MV-4-11 (cell line): ENCODE measurements around the gene AUTS2.

Source experiments
- DNase-seq: peaks from one replicate; lab custom pipeline; 2025; lab: John Stamatoyannopoulos, UW

Gene AUTS2

DNA sequence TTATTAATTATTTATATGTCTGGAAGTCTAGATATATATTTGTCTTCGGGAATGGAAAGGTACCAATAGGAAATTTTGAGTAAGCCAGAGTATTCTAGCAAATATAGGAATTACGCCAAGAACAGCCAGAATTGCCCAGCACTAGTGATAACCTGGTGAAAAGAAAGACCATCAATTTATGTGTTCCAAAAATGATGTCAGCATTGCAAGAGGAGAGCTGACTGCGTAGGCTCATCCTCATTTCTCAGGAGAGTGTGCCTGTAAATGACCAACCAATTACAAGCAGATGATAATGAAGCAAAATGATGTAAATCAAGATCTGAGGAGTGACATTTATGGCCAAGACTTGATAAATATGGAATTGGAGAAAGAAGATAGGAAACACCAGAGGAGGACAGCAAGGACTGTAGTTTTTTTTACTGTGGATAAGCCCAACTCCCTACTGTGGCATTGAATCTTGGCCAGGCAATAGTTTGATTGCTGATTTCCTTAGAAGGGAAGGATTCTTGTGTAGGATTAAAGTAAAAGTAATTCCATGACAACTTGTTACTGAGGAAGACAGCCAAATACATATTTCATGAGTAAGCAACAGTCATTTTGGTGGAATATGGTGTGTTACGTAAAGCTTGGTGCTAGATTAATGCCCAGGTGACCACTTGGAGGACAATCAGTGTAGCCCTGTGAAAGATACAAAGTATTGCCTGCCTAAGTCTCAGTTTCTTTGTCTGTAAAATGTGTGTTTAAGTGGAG, 590.8 kb downstream of the AUTS2 start:
- DNase-seq, result no peak

DNA sequence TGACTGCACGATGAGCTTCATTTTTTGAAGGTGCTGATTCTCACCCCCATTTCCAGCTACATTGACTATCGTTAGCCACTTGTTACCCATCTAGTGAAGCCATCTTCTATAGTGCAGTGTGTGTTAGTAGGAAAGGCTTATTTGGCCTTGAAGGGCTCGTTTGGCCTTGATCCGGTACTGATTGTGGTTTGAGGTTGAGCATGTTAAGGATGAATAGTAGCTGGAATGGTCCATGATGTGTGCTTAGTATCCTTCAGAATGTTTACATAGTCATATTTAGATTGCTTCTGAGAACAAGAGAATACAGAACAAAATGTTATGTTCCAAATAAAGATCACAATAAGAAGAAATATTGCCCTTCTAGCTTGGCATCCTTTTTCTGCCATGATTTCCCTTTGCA, 591.5 kb downstream of the AUTS2 start:
- no peak for DNase-seq

DNA sequence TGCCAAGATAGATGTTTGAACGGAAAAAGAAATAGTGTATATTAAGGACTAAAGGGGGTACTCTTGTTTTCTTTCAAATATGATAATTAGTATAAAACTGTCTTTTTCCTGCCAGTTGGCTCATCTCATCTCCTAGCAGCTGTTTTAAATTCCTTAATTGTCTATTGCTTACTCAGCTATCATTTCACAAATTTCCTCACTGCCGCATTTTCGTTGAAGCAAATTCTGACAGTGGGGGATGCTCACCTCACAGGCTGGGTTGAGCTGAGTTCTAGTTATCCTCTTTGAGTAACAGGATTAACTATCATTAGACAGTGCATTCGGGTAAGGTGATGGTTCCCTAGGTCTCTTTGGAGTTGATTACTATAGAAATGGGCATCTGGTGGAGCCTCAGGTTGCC, 592.0 kb downstream of the AUTS2 start:
- DNase-seq, result no peak

DNA sequence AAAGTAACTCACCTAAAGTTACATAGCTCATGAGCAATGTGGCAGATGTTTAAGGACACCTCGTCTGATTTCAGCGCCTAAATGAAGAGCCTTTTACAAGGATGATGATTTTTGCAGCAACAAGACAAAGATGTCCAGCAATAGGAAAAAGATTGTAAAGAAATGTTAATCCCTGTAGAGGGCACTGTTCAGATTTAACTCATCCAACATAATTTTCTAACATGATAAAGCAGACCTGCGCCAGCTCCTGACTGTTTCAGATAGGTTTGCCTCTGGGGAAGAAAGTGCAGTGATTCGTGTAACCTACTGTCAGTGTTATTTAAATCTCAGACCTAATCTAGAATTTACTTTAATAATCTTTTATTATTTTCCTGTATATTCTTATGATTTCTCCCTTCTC, 595.2 kb downstream of the AUTS2 start:
- DNase-seq, result no peak

DNA sequence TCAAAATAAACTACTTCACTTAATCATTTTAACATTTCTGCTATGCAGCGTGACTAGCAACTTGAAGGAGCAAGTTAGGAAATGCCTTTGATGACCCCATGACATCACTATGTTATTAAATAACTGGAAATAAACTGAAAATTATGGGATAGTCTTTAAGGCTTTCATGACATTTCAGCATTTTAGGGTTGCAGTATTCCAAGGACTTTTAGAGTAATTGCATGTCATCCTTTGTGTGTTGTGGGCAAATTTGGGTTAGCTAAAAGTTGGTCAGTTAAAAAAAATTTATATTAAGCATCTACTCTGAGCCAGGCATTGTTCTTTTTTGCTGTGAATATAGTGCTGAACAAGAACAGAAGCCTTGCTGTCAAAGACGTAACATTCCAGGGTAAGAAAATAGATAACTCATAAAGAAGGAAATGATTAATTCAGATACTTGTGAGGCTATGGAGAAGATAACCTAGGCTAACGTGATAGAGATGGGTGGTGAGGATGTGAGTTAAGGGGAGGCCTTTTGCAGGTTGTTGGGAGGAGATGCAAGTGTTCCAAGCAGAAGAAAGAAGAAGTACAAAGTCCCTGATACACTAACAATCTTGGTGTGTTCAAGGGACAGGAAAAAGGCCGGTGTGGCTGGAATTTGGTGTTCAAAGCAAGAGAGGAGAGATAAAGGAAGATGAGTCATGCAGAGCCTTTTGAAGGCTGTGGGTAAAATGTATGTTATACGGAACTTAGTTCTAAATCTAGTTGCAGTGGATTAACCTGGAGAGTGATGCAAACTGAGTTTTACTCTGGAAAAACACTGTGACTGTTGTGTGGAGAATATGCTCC, 610.2 kb downstream of the AUTS2 start:
- peak; percentile 6 for DNase-seq

DNA sequence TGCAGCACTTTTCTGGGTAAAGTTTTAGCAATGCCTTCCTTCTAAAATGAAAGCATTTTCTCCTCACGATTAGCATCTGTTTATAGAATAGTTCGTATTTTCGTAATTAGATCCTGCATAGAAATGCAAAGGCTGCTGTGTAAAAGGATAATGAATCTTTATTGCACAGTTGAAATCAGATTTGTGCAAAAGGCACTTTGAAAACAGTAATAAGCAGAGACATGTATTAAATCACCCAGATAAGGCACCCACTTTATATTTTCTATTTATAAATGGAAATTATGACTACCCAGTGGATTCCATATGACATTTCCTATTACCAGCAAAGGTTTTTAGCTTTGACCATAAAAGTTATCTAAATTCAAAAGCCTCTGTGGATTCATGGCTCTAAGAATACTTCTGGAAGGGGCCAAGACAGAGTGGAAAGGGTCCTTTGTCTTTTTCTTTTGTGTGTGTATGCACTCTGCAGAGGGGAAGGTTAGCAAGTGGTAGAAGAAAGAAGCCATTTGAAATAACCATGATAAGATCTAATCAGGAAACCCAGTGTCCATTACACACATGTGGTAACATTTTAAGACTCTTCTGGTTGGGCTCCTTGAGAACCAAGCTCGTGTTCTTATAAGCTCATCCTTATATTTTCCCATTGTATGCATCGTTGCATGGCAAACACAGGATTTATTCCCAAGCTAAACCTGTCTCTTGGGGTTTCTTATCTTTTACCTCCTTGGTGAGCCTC, 612.1 kb downstream of the AUTS2 start:
- no peak for DNase-seq

DNA sequence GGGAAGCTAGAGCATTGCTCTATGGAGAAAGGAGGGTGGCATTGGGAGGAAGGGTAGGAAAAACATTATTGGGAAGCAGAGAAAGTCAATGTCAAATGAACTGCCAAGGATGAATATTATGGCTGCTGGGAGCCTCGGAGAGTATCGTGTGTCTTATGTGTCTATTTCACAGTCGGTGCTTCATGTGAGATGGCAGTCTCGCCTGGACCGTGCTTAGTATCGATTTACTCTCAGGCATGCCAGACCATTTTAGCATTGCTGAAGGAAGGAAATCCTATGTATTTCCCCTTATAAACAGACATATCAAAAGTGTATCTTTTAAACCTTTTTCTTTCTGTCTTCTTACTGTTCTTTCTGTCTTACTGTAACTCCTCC, 612.6 kb downstream of the AUTS2 start:
- no peak for DNase-seq

DNA sequence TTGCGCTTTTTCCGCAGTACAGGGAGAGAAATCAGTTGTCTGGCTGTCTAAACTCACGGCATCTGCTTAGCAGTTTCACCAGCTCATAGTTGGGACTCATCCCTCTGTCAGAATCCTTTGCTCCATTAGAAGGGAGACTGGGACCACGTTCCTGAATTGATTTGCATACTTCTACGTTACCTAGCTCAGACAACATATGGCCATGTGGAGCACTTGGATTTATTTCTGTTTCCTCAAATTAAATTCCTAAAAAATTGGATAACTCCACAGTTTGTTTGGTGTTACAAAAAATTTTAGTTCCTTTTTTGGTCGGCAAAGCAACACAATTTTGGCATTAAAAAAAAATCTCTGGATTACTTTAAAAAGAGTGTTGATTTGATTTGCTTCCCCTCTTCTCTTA, 614.0 kb downstream of the AUTS2 start:
- no peak for DNase-seq

DNA sequence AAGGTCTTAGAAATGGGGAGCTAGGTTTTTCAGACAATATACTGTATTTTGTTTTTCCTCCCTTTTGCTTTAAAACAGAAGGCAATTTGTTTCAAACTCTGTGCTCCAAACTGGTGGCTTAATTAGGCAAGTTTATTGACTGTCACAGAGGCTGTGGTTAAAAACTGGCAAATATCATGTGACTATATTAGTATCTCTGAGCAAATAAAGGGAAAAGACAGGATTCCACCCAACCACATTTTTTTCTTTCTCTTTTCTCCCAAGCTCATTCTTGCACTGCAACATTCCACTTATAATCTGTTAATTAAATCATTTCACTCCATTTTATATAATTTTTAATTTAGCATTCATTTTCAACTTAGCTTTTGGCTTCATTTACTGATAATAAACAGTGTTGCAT, 615.8 kb downstream of the AUTS2 start:
- DNase-seq, result no peak

DNA sequence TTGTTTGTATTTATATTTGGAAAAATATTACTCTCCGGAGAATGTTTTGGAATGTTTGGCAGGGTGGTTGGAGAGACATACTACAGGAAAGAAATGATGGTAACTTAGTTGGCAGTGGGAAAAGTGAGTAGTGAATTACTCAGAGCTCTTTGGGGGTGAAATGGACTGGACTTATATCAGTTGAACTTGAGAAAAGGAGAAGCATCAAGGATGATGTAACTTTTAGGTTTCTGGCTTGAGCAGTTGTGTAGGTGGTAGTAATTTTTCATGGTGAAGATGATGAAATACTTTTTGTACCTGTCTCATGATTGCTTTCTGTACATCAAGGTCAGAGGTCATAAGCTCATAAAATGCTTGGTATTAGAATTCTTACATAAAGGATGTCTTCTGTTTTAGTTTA, 617.2 kb downstream of the AUTS2 start:
- no peak for DNase-seq

DNA sequence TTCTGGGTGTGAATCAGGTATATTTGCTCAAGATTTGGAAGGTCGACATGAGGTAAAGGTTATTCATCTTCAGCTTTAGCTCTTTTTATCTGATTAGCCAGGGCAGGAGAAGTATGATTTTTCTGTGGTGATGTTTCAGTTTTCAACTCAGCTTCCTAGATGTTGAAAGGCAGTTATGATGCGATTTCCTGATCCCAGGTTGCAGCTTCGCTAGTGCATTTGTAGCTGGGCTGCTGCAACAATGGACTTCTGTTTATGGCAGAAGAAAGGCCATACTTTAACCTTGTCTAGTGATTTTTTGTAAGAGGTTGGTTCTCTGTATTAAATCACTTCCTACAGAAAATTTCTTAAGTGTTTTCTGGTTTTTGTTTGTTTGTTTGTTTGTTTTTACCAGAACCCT, 619.3 kb downstream of the AUTS2 start:
- no peak for DNase-seq

DNA sequence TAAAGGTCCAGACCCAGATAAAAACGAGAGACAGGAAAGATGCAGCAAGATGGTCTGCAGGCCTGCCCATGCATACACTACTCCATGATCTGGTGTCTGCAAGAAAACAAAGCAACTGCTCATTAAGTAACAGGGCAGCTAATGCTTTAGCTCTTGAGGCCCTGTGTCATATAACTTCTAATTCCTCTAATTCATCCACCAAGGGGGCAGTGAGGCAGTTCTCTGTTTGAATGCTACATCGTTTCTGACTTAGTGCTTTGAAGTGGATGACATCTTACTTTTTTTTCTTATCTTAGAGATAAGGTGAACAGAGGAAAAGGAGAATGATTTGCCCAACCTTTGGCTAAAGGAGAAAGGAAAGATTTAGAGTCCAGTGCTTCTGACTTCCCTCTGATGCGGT, 619.7 kb downstream of the AUTS2 start:
- DNase-seq, result no peak

DNA sequence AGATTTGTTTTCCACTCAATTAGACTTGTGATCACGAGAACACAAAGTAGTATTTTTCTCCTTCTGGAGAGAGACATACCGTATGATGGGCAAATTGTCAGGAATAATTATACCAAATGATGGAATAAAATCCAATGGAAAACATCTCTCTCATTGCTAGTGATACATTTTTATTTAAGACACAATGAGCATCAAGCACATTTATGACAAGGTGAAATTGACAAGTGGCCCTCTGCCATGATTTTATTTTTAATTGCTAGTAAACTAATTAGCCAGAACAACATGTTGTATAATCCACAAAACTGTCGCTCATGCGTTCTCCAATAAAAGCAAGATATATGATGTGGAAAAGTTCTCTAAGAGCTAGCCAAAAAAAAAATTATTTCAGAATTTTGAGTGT, 620.8 kb downstream of the AUTS2 start:
- DNase-seq, result no peak

DNA sequence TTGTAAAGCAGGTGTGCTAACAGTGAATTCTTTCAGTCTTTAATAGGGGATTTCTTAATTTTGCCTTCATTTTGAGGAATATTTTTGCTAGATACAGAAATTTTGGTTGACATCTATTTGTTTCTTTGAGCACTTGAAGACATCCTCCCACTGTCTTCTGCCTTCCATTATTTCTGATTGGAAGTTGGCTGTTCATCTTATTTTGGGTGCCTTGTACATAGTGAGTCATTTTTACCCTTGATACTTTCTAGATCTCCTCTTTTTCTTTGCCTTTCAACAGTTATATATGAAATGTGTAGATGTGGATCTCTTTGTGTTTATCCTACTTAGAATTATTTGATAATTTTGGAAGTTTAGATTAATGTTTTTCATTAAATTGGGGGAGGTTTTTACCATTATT, 631.0 kb downstream of the AUTS2 start:
- DNase-seq, result no peak

DNA sequence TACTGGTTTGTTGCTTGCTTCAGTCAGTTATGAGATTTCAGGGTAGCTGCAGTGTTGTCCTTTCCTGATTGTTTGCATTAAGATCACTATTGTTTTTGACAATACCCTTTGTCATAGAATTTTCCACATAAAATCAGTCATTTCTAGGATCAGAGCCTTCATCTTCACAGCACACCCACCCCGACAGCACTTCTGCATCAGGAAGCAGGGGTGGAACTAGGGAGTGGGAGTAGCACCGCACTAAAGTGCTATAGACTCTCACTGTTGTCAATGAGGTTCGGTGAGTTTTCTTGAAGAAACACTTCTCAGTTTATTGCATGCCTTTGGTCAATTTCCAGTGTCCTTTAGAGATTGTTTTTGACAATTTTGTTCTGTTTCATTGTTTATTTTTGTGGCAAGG, 632.5 kb downstream of the AUTS2 start:
- no peak for DNase-seq

DNA sequence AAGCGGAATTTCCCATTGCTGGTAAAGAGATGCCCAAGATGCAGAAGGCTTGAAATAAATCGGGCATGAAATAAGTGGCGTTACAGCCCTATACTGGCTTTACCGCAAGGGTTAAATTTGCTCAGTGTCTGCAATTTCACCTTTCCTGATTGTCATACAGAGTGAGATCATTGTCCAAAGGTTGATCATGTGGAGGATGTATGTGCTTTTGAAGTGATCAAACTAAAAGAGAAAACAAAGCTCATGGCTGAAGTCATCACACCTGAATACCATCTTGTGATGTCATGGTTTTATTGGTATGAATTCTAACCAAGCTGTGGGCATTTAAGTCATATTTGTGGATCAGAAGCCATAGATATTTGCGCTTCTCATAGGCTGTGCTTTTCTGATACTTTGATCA, 635.5 kb downstream of the AUTS2 start:
- DNase-seq, result no peak

DNA sequence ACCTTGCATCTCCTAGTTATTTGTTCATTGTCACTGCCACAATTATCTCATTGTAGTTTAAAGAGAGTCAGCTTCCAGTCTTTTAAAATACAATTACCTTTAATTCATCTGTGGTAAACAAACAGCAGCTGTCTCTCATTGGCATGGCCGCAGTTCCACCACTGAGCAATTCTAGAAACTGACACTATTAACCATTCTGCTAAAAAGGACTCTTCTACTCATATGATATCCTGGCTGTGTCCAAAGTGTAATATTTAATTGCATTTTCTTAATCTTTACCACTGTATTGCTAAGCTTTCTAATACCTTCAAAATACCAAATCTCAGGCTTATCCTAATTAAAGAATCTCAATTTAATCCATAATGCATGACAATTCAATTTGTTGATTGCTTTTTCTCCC, 639.0 kb downstream of the AUTS2 start:
- DNase-seq, result no peak

DNA sequence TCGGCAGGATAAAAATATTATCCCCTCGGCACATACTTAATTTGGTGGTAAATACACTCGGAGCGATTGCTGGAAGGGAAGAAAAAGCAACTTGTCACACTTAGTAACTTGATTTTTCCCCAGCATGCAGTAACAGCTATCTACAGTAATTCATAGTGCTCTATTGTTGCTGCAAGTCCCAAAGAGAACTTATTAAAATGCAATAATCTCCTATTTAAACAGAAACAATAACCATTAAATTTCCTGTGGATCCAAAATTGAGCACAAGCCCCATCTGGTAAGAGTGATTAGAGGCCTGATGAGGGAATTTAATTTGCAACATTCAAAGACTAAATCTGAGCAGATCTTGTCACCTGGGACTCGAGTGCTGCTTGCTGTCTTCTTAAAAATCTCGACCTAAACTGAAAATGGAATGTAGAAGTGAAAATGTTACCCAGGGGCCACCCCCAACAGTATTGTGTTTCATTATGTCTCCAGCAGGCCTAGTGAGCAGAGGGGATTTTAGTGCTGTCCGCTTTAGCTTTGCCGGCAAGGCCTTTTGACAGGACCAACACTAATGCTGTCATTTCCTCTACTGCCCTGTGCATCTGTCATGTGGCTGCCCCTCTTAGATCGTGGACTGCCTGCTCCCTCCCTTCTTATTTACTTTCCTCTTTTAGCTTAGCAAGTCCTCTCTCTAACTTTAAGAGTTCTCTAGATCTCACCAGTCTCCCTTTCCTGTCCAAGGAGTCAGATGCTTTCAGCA, 639.7 kb downstream of the AUTS2 start:
- DNase-seq, result no peak

DNA sequence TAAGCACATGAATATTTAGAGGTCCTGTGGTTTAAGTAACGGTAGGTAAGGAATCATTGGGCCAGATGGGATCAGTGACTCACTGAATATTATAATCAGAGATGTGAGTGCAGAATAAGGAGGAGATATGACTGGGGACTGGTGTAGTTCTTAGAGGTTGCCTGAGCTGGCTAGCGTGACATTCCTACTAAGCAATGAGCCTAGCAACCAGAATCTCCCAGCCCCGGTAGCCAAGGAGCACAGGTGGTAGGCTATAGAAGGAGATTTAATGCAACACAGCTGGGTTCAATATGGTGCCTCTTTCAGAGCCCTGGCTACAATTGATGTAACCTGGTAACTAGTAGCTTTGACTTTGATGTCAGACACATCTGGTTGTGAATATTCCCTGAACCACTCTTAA, 641.6 kb downstream of the AUTS2 start:
- no peak for DNase-seq

DNA sequence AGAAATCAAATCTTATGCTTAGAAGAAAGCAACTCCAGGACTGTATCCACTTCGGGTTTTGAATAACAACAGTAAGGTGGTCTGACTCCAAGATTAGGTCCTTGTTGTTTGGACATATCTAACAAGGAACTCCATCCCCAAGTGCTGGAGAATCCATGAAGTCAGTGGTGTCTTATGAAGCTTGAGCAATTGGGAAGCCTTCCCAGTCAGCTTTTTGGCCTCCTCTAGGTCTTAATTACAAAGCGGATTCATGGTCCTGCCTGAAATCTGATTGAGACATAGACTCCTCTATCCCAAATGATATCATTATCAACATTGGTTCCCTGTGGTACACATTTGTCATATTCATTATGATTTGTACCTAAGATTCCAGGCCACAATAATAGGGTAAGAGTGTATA, 642.6 kb downstream of the AUTS2 start:
- DNase-seq, result no peak

DNA sequence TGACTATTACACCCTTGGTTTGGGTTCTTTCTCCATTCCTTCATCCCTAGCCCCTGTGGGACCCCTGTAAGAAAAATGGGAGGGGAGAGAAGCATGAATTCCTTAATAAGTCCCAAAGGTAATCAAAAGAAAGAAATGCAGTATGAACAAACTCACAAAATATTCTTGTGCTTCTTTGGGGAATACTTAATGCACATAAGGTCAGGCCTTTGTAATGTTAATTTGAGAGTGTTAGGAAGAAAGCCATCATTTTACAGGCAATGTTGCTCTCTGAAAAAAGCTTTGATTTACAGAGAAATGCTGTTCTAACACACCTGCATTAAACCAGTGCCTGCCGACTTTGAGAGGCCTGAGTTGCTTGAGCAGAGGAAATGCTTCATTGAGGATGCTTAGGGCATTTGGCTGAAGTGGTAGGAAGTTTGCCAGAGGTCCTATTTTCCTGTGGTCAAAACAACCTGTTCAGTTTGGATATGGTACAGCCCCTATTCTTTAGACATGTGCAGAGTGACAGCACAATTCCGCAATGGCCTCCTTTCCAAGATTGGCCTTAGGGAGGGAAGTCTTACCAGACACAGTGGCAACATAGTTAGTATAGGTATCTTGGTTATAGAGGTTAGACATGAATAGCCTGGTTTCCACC, 643.4 kb downstream of the AUTS2 start:
- DNase-seq, result no peak

DNA sequence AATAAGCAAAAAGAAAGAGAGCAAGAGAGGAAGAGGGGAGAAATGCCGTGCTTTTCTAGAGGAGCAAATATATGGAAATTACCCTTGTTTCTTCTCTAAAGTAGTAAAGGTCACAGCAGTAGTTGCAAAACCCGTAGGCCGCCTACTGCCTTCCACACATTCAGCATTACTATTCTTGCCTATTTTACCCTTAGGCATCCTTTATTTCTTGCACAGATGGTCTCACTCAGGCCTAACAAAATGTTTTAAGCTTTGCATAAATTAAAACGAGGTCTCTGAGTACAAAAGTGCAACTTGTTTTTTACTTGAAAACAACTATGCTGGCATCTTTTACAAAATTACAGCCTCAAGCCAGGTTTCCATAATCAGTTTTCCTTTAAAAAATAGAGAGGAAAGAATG, 644.6 kb downstream of the AUTS2 start:
- DNase-seq, result no peak
